Stimulated activated effector memory CD8-positive, alpha-beta T cell treated with anti-CD3 and anti-CD28 coated beads, Interleukin-12 subunit alpha, Interleukin-12 subunit beta, amount 100 ng/mL, for 72 hours (primary cell): Measurements from ENCODE around the gene CDK5RAP2.
"Not testable (repeated sequence)": the region's sequence is repeated elsewhere in the genome, so short reads cannot be mapped to it uniquely, and the experiment has no call there.

Experiments used
- ATAC-seq: fragments of 150-1000 bp; cut with Tn5 transposase; 2 replicates; pipeline ENCODE4 v1.10.0; 2021
- DNase-seq, 2 donors: peaks; one replicate each; pipeline ENCODE4 v3.0.0; 2021 to 2022; ENCODE audit warnings: low spot score in 2 of 2
- H3K27ac Mint-ChIP-seq: one replicate; pipeline ENCODE4 v1.8.0; 2022; ENCODE audit warnings: mild to moderate bottlenecking, mixed read lengths
- H3K36me3 Mint-ChIP-seq: one replicate; pipeline ENCODE4 v1.8.0; 2022; ENCODE audit warnings: mild to moderate bottlenecking, mixed read lengths
- H3K4me1 Mint-ChIP-seq: one replicate; pipeline ENCODE4 v1.8.0; 2022; ENCODE audit warnings: mixed read lengths
- H3K4me3 Mint-ChIP-seq: one replicate; pipeline ENCODE4 v1.8.0; 2022; ENCODE audit warnings: mild to moderate bottlenecking, mixed read lengths
- H3K9me3 Mint-ChIP-seq: one replicate; pipeline ENCODE4 v1.8.0; 2022; ENCODE audit warnings: mixed read lengths

The CDK5RAP2 gene

DNA sequence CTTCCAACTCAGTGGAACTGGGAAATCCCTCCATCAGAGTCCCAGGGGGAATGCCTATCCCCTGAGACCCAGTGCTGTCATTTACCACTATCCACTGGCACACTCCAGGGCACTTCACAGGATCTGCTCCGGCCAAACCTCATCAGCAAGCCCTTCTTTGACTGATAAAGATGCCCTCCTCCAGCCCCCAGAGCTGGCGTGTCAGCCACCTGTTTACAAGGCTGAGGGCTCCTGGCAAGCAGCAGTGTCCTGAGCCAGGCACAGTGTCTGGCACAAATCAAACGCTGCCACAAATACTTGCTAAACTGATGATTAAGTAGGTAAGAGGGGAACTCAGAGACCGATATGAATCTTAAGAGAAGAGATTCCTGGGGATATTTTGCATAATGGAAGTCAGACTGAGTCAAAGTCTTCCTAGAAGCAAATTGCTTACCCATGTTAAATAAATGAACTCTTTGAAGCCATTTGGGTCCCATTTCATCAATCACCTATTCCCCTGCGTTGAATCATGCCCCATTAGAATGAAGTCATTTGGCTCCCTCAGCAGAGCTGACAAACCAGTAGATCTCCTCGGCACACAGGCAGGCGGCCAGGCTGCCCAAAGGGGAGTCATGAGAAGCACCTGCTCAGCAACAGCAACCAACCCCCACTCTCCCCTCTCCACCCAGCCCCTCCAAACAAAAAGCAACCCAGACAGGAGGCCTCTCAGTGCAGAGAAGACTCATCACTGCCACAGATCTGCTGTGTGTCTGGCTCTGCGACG, 97.4 kb downstream of the CDK5RAP2 start:
- H3K9me3 Mint-ChIP-seq, result no peaks in the 10 kb centered on the region
- H3K27ac Mint-ChIP-seq, result peak overlapping the region; percentile 32
- DNase-seq (no peak), ATAC-seq (no peak)
- H3K4me3 Mint-ChIP-seq, result no peak overlapping the region
- H3K4me1 Mint-ChIP-seq, result no peaks in the 10 kb centered on the region
- H3K36me3 Mint-ChIP-seq, result peaks cover 84% of the 10 kb centered on the region

DNA sequence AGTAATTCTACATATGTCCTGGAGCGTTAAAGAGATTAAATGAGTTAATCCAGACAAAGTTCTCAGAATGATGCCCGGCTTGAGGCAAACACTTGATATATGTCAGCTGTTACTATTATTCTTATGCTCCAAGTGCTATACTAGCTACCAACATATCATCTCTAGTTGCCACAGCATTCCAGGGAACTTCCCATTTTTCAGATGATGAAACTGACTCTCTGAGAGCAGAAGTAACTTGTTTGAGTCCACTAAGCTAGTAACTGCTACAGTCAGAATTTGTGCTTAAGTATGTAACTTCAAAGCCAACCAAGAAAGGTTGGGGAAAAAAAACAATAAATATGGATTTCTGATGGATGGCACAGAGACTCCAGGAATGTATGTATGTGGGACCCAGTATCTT, 98.1 kb downstream of the CDK5RAP2 start:
- ATAC-seq, result no peak
- DNase-seq, result no peak
- Mint-ChIP-seq H3K27ac (no peak overlapping the region), H3K9me3 (no peaks in the 10 kb centered on the region), H3K4me3 (no peak overlapping the region), H3K4me1 (no peaks in the 10 kb centered on the region), H3K36me3 (peaks cover 84% of the 10 kb centered on the region)

DNA sequence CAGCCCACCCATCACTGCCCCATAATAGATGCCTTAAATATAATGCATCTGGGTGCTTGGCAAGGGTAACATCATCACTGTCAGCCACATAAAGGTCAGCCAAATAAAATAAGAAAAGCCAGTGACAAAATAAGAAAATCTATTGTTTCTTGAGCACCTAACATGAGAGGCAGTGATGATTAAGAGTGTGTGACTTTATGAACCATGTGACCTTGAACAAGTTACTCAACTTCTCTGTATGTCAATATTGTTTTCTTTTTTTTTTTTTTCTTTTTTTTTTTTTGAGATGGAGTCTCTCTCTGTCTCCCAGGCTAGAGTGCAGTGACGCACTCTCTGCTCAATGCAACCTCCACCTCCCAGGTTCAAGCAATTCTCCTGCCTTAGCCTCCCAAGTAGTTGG, 98.7 kb downstream of the CDK5RAP2 start:
- ATAC-seq (no peak), DNase-seq (no peak)
- Mint-ChIP-seq H3K4me3 (no peak overlapping the region), H3K4me1 (no peaks in the 10 kb centered on the region), H3K9me3 (no peaks in the 10 kb centered on the region), H3K27ac (peak overlapping the region; percentile 26), H3K36me3 (peaks cover 81% of the 10 kb centered on the region)

DNA sequence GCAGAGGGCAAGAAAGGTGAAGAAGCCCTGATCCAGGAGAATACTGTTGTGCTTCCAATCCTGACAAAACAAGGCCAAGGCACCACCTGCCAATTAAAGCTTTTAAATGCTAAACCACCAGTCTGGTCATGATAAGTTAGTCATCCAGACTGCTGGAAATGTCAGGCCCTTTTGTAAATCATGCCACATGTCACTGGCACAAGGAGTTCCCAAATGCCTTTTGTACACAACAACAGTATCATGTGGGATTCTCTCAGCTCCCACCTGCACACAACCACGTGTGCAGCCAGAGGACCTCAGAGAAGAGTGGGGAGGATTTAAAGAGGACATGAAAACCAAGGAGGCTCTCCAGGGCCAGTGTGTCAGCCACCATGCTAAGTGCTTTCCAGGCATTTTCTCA, 99.3 kb downstream of the CDK5RAP2 start:
- no peak overlapping the region for H3K4me3 Mint-ChIP-seq
- ATAC-seq (no peak), DNase-seq (no peak)
- H3K36me3 Mint-ChIP-seq, result peaks cover 81% of the 10 kb centered on the region
- peak overlapping the region; percentile 26 for H3K27ac Mint-ChIP-seq
- no peaks in the 10 kb centered on the region for H3K4me1 Mint-ChIP-seq
- no peaks in the 10 kb centered on the region for H3K9me3 Mint-ChIP-seq

DNA sequence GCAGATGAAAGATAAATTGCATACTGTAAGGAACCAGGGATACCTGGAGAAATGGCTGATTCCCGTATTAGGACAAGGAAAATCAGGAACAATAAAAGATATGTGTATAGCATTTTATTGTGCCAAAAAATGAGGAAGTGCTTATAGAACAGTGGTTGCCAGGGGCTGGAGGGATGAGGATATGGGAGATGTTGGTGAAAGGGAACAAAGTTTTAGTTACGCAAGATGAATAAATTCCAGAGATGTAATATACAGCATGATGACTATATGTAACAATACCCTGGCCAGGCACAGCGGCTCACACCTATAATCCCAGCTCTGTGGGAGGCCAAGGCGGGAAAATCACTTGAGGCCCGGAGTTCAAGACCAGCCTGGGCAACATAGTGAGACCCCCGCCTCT, 101.8 kb downstream of the CDK5RAP2 start:
- no peak overlapping the region for H3K4me3 Mint-ChIP-seq
- H3K36me3 Mint-ChIP-seq, result peaks cover 85% of the 10 kb centered on the region

DNA sequence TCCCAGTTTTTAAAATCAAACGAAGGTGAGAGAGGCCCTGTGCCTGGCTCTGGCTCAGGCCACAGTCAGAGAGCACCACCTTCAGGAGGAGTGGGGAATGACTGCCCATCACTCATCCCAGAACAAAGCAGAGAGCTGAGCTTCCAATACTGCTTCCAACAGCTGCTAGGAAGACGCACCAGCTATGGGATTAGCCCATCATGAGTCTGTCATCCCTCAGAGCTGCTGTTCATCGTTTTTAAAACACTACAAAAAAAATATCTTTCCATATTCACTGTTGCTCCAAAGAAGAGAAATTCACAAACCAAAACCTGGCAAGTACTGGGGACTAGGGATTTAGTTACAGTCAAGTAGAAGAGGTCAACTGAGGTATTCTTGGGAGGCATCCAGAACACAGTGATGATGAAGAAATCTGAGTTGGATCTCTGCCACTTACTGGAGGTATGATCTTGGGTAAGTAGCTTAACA, 102.4 kb downstream of the CDK5RAP2 start:
- Mint-ChIP-seq H3K4me3 (no peak overlapping the region), H3K36me3 (peaks cover 83% of the 10 kb centered on the region), H3K9me3 (no peaks in the 10 kb centered on the region), H3K27ac (no peak overlapping the region), H3K4me1 (no peaks in the 10 kb centered on the region)
- ATAC-seq, result peak; percentile 62
- DNase-seq, result peak; percentile 9 to 61

More for the DNA sequence above, 101.8 kb downstream of the CDK5RAP2 start:
- Mint-ChIP-seq H3K9me3 (no peaks in the 10 kb centered on the region), H3K4me1 (no peaks in the 10 kb centered on the region), H3K27ac (no peak overlapping the region)
- ATAC-seq (no peak), DNase-seq (no peak)

DNA sequence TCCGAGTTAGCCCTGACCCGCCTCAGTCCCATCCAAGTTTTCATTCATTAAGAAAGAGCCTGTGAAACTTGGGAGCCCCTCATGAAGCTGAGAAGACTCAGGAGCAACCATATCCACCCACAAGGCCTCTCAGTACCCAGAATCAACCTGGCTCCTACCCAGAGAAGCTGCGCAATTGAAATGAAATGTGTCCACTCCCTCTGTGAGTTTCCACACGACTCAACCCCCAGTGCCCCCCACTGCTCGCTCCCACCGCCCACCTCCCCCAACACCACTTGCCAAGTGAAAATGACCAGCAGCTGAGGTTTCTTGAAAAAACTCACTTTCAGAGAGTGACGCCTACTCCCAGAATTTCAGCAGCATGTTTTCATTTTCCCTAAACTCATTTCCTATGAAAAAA, 104.6 kb downstream of the CDK5RAP2 start:
- Mint-ChIP-seq H3K4me3 (no peak overlapping the region), H3K9me3 (no peaks in the 10 kb centered on the region), H3K36me3 (peaks cover 86% of the 10 kb centered on the region), H3K4me1 (no peaks in the 10 kb centered on the region), H3K27ac (peak overlapping the region; percentile 86)
- DNase-seq, result no peak
- ATAC-seq, result no peak

DNA sequence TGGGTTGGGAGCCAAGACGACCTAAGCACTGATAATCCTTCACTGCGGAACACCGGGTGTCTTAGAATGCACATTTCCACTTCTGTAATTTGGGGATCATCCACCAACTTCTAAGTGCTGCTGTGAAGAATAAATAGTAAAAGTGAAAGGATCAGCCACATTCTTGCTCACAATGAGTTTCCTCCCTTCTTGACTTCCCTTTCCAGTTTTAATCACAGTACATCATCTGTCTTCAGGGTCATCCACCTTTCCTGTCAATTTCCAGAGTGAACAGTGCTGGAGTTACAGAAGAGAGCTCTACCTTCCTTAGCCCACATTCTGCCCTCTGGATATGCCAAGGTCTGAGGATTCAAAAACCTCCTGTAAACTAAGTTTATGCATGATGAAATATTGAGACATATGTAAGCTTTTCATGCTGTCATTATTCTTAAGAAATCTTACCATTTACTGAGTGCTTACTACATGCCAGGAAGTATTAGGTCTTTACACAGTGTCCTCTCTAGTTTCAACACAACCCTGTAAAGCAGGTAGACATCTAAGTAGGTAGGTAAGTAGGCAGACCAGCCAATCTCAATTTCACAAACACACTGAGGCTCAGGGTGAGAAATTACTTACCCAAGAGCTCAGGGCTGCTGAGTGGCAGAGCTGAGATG, 105.2 kb downstream of the CDK5RAP2 start:
- no peaks in the 10 kb centered on the region for H3K9me3 Mint-ChIP-seq
- no peaks in the 10 kb centered on the region for H3K4me1 Mint-ChIP-seq
- ATAC-seq, result no peak
- no peak overlapping the region for H3K27ac Mint-ChIP-seq
- no peak for DNase-seq
- H3K4me3 Mint-ChIP-seq, result no peak overlapping the region
- H3K36me3 Mint-ChIP-seq, result peaks cover 92% of the 10 kb centered on the region

DNA sequence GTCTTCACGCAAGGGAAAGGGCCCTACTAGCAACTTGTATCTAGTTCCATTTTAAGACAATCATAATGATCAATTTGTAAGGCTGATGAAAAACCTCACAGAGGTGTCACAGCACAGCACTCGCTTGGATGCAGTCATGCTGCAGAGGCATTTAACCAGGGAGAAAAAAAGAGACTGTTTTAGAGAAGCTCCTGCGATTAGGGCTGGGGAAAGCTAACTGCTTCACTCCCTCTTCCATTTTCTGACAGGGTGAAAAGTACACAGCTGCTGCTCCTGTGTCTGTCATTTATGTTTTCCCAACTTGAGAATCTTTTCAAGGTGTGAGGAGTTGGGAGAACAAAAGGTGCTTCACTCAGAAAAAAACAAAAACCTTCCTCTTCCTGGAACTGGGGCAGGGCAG, 106.4 kb downstream of the CDK5RAP2 start:
- no peaks in the 10 kb centered on the region for H3K4me1 Mint-ChIP-seq
- peaks cover 93% of the 10 kb centered on the region for H3K36me3 Mint-ChIP-seq
- no peak overlapping the region for H3K4me3 Mint-ChIP-seq
- H3K27ac Mint-ChIP-seq, result no peak overlapping the region
- no peaks in the 10 kb centered on the region for H3K9me3 Mint-ChIP-seq
- DNase-seq, result no peak
- ATAC-seq, result no peak

DNA sequence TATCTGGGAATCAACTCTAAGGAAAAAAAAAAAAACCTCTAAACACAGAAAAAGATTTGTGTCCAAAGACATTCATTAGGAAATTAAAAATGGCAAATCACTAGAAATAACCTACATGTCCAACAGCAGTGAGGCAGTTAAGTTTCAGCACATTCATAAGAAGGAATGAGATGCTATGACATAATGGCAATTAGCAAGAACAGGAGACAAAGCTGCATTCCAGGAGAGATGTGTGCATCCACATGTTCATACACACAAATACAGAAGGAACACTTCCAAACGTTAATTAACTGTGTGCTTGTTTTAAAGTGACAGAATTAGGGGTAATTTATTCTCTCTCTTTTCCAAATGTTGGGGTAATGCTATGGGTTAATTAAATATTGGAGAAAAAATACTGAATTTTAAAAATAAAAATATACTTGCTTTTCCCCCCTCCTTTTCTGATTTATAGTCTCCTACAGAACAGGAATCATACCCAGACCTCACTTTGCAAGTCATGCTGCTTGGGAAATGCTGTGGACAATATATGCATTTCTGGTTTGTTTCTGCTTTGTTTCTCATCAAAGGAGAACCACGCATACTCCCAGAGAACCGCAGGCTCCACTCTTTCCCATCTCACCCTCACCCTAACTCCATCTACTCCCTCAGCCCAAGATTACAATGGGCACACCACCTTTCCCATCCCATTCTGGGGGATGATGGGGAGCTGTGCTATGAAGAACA, 114.1 kb downstream of the CDK5RAP2 start:
- peaks cover 5% of the 10 kb centered on the region for H3K4me1 Mint-ChIP-seq
- no peaks in the 10 kb centered on the region for H3K9me3 Mint-ChIP-seq
- no peak overlapping the region for H3K27ac Mint-ChIP-seq
- no peak for ATAC-seq
- peaks cover 86% of the 10 kb centered on the region for H3K36me3 Mint-ChIP-seq
- no peak for DNase-seq
- H3K4me3 Mint-ChIP-seq, result no peak overlapping the region

DNA sequence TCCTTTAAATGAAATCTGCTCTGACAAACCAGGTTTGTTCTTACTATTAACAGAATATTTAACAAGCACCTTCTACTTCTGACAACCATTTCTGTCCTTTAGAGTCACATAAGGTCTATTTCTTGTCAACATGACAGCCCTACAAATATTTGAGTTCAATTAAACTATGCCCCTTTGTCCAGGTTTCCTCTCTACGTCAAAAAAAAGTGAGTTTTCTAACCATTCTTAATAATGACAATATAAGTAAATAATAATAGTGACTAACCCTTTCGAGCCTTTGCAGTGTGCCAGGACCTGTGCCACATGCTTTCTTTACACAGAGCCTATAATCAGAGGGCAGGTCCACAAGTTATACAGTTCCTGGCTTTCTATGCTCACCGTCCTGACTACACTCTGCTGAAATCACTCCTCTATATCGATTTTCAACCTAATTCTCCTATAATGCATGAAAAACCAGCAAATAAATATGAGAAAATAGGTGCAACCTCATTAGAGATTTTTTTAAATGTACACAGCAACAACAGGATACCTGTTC, 115.0 kb downstream of the CDK5RAP2 start:
- Mint-ChIP-seq H3K36me3 (peaks cover 77% of the 10 kb centered on the region), H3K4me1 (peaks cover 5% of the 10 kb centered on the region), H3K27ac (no peak overlapping the region), H3K9me3 (no peaks in the 10 kb centered on the region), H3K4me3 (no peak overlapping the region)
- DNase-seq (no peak), ATAC-seq (no peak)

DNA sequence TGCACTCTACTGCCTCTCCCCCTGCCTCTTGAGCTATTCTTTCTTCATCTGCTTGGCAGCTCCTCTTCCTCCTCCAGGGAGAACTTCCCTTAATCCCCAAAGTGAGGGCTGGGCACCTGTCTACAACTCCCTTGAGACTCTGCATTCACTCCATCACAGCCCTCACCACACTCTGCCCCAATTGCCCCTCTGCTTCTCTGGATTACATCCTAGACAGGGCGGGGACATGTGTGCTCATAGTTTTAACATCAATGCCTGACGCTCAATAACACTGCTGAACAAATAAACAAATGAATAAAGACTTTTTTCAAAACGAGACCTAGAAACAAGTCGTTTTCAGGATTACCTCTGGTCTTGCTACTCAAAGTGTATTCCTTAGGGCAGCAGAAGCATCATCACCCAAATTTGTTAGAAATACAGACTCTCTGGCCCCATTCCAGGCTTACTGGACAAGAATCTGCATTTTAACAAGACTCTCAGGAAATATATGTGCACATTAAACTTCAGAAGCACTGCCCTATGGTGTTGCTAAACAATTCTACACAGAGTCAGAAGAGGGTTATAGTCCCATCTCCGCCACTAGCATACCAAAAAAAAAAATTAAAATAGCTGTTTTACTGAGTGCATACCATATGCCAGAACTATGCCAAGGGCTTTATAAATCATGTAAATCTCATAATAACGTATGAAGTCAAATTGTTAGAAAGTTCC, 115.6 kb downstream of the CDK5RAP2 start:
- Mint-ChIP-seq H3K27ac (no peak overlapping the region), H3K4me3 (no peak overlapping the region), H3K4me1 (peaks cover 5% of the 10 kb centered on the region), H3K36me3 (peaks cover 75% of the 10 kb centered on the region), H3K9me3 (no peaks in the 10 kb centered on the region)
- ATAC-seq (no peak), DNase-seq (no peak)

DNA sequence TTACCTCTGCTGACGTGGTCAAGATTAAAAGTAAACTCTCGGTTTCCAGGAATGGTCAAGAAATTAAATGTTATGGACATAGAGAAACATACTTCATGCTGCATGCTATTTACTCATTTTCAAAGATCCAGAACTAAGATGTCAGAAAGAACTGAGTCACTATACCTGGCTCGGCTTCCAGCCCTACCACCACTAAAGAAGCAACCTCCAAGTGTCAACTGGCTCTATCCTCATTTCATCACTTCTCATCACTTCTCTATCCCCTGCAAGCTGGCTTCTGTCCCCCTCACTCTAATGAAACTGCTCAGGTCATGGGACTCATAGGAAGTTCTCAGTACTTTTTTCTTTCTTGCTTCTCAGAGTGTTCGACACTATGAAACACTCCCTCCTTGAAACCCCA, 116.2 kb downstream of the CDK5RAP2 start:
- no peak overlapping the region for H3K4me3 Mint-ChIP-seq
- ATAC-seq, result no peak
- H3K27ac Mint-ChIP-seq, result no peak overlapping the region

DNA sequence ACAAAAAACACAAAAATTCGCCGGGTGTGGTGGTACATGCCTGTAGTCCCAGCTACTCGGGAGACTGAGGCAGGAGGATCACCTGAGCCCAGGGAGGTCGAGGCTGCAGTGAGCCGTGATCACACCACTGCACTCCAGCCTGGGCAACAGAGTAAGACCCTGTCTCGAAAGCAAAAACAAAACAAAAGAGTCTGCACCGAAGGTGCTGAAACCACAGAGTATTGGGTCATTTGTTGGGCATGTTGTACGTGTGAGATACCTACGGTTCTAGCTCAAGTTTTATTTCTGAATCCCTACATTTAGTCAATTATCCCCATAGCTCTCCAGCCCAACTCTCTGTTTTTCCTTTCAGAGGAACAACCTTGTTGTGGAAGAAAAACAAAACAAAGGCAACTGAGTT, 118.3 kb downstream of the CDK5RAP2 start:
- peaks cover 81% of the 10 kb centered on the region for H3K36me3 Mint-ChIP-seq

More for the DNA sequence above, 116.2 kb downstream of the CDK5RAP2 start:
- no peak for DNase-seq
- Mint-ChIP-seq H3K36me3 (peaks cover 74% of the 10 kb centered on the region), H3K4me1 (peaks cover 5% of the 10 kb centered on the region), H3K9me3 (no peaks in the 10 kb centered on the region)

DNA sequence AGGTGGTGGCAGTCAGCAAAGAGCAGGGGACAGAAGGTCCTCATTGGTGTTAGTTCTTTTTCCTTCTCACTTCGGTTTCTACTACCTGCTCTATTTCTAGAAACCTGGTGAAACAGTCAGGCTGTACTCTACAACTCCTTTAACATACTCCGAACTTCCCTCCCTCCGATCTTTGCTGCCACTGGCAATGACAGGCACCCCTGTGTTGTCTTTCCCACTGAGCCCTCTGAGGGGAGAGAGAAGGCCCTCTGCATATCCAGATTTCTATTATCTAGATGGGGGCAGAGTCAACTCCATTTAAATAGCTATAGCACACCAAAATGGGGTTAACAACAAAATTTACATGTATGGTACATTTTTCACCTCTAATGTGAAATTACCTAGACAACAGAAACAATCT, 123.7 kb downstream of the CDK5RAP2 start:
- Mint-ChIP-seq H3K27ac (no peak overlapping the region), H3K9me3 (no peaks in the 10 kb centered on the region), H3K4me3 (no peak overlapping the region), H3K4me1 (no peaks in the 10 kb centered on the region), H3K36me3 (peaks cover 61% of the 10 kb centered on the region)
- DNase-seq, result no peak
- no peak for ATAC-seq

More for the DNA sequence above, 118.3 kb downstream of the CDK5RAP2 start:
- not testable (repeated sequence) for H3K4me1 Mint-ChIP-seq, H3K27ac Mint-ChIP-seq, H3K4me3 Mint-ChIP-seq, ATAC-seq, DNase-seq, H3K9me3 Mint-ChIP-seq
